ENCODE data around the gene MGLL.
"Not testable (repeated sequence)": the region's sequence is repeated elsewhere in the genome, so short reads cannot be mapped to it uniquely, and the experiment has no call there.

Gene MGLL

DNA sequence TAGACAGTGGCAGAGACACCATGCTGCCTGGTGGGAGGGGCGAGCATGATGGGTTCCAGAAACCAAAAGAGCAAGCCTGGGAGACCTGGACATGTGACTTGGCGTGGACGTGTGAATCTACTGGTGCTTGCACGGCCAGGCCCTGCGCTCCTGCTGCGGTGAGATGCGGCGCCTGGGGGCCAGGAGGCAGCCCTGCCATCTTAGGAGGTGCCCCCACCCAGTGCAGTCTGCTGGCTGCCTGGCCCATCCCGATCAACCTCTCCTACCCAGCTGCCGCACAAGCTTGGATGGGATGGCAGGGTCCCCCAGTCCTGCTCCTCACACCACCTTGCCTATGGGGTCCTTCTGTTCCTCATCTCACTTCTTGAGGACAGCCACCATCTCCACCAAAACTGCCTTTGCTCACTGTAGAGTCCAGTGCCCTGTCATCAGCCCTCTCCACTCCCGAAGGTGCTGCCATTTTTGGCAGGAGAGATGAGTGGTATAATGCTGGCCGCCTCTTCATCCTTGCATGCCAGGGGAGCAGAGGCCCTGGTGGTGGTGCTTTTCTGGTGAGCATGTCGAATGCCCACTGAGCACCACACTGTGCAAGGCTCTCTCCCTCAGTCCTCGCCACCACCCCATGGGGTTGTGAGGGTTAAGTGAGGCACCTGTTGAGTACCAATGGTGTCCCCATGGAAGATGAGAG is 152.6 kb downstream of the MGLL start:
- DNase-seq: no peak

DNA sequence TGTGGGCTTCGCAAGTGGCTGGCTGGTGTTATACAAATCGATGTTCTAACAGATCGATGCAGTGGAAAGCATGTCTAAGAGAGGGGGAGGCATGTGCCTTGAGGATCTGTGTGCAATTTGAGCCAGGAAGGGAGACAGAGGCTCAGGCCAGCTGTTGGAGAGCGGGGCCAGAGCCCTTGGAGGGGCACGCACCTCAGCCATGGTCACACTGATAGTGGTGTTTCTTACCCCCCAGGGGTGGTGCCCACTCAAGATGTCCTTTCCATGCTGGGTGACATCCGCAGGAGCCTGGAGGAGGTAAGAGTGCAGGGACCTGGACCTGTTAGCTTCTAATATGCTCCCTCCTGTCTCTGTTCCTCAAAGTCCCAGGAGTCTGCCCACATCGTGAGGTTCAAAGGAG is 153.4 kb downstream of the MGLL start:
- no peak for DNase-seq

DNA sequence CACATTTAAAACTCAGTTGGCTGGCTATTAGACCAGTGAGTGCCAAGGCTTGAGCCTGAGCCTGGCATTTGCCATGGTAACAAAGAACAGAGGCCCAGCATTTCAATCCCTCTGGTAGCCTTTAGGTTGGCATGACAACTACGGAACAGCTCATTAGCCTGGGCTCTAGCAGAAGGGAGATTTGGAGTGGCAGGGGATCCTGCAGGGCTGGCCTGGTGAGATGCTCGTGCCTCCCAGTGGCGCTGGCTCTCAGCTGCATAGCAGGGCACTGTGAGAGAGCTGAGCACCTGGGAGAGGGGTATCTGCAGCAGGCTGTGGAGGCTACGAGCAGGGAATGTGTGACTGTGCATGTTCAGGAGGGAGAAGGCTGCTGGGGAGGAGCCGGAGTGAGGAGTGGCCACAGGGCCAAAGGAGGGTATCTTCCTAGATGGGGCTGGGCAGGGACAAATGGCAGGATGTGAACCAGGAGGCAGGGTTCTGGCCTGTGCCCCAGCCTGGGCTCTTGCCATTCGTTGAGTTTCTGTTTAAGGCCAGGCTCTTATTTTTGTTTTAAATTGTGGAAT is 155.1 kb downstream of the MGLL start:
- DNase-seq: no peak

DNA sequence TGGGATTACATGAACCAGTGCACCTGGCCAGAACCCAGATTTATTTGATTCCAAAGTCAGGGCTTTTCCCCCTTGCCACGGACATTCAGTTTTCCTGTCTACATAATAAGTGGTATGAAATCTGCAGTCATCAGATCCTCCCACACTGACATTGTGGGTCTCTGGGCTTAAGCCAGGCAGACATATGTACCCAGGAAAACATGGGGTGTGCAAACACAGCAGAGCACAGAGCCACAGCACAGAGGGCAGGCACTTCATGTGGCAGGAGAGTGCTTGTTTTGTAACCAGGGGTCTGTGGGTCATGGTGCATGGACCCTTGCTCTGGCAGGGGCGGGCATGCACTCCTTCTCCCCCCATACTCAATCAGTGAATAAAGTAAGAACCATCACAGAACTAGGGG is 155.6 kb downstream of the MGLL start:
- no peak for DNase-seq

DNA sequence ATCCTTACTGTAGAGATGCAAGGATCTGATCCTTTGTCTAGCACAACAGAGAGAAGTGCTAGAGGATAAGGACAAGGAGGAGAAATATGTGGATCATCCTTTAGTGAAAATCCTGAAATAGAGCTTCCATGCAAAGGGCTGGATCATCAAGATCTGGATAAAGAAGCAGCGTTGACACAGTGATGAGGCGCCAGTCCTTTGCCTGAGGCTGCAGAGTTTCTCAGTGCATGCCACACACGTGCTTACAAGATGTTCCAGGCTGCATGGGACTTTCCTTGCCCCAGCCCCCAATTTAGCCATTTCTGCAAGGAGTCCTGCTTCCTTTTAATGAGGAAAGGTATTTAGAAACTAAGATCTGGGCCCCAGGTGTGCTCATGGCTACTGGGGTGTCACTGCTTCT is 156.7 kb downstream of the MGLL start:
- DNase-seq: no peak

DNA sequence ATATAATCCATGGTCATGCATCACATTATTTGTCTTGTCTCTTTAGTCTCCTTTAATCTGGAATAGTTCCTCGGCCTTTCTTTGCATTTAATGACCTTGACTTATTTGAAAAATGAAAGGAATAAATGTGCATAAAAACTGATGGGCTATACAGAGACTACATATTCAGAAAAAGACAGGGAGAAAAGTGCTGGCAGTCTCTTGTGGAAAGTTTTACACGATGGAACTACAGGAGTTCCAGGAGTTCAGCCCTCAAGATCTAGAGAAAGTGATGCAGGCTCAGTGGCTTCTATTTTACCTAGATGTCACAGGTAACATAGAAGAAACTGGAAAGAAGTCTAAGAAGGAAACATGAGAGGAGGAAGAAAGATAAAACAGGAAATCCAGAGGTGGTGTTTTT is 157.2 kb downstream of the MGLL start:
- DNase-seq: no peak

DNA sequence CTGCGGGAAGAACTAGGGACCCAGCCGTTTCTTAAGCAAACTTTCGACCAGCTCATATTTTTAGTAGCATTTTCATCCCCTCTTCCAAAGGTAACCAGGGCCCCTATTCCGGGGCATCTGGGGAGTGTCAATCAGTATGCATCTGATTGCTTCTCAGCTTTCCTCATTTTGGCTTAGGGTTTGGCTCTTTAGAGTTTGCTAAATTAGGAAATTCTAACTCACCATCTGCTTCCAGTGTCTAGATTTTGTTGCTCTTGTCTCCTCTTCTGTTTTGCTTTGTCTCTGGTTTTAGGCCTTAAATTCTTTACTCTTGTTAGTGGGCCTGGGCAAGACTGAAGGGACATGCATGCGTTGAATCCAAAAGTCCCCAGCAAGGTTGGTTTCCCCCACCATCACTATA is 159.2 kb downstream of the MGLL start:
- no peak for DNase-seq

DNA sequence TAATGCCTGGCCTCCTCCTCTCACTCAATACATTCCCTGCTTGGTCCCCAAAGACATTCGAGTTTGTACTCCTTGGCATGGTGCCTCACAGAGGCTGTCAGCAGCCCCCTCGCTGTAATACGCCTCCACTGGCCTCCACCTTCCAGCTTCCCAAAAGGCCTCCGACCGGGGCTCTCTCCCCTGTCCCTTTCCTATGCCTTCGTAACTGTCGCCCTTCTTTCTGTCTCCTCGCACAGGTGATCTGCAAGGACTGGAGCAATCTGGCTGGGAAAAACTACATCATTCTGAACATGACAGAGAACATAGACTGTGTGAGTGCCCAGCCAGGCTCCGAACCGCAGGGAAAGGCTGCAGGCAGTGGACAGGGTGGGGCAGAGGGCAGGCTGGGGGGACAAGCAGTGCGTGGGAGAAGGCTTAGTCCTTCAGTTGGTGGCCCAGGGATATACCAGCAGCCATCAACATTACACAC is 160.3 kb downstream of the MGLL start:
- no peak for DNase-seq

DNA sequence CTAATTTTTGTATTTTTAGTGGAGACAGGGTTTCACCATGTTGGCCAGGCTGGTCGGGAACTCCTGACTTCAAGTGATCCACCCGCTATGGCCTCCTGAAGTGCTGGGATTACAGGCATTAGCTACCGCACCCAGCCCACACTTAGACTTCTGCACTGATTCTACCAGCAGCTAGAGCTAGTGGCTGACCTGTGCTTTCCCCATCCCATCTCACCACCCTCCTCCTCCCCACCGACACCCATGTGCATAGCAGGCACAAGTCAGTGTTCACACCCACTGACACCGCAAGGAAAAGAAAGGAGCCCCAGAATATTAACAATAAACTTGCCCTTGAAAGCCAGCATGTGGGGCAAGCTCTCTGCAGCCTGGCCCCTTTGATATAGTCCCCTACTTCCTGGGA is 160.7 kb downstream of the MGLL start:
- no peak for DNase-seq

DNA sequence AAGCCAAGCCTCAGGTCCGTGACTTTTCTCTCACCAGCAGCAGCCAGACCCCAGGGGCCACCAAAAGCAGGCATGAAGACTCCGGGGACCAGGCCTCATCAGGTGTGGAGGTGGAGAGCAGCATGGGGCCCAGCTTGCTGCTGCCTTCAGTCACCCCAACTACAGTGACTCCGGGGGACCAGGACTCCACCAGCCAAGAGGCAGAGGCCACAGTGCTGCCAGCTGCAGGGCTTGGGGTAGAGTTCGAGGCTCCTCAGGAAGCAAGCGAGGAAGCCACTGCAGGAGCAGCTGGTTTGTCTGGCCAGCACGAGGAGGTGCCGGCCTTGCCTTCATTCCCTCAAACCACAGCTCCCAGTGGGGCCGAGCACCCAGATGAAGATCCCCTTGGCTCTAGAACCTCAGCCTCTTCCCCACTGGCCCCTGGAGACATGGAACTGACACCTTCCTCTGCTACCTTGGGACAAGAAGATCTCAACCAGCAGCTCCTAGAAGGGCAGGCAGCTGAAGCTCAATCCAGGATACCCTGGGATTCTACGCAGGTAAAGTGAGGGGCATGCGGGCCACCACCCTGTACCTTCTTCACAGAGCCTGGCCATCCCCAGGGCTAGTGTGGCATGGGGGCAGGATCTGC is 161.6 kb downstream of the MGLL start:
- no peak for DNase-seq

DNA sequence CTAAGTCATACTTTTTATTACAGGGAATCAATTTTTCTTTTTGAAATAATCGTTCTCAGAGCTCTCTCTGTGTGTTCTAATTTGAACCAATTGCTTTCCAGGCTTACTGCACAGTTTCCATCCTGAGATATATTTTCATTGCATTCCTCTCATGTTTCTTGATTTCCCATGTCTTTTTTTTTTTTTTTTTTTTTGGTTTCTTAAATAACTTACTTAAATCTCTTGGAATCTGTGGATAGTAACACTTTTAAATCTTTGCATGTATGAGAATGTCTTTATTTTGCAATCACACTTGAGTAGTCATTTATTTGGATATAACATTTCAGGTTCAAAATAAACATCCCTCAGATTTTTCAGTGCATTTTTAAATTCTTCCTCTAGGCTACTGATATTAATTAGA is 164.1 kb downstream of the MGLL start:
- no peak for DNase-seq

DNA sequence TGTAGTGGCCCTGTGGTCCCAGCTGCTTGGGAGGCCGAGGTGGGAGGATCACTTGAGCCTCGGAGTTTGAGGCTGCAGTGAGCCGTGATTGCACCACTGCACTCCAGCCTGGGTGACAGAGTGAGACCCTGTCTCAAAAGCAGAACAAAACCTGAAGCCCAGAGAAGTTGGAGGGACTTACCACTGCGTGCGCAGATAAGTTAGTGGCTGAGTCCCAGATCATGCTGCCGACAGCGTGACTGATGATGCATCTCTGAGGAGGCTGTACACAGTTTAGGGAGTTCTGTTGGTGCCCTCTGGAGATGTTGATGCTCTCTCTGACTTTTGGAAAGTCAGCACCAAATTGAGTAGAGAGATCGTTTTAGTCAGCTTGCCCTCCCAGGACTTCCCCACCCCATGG is 165.4 kb downstream of the MGLL start:
- no peak for DNase-seq

DNA sequence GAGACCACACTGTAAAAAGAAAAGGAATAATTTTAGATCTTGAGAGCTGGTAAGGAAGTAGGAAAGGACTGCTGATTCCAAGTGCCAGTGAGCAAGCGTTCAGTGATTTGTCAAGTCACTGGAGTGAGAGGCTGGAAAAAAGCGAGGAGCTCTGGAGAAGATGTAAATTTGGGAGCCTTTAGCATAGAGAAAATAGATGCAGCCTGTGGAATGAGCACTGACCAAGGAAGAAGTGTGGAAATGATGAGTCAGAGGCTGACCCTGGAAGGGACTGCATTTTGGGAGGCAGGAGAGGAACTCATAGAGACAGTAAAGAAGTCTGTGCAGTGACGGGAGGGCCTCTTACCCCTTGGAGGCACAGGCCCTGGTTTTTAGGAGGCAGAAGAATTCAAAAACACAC is 166.7 kb downstream of the MGLL start:
- DNase-seq: no peak

DNA sequence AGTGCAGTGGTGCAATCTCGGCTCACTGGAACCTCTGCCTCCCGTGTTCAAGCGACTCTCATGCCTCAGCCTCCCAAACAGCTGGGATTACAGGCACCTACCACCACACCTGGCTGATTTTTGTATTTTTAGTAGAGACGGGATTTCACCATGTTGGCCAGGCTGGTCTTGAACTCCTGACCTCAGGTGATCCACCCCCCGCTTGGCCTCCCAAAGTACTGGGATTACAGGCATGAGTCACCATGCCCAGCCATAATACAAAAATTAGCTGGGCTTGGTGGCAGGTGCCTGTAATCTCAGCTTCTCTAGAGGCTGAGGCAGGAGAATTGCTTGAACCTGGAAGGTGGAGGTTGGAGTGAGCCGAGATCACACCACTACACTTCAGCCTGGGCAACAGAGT is 167.3 kb downstream of the MGLL start:
- not testable (repeated sequence) for DNase-seq

DNA sequence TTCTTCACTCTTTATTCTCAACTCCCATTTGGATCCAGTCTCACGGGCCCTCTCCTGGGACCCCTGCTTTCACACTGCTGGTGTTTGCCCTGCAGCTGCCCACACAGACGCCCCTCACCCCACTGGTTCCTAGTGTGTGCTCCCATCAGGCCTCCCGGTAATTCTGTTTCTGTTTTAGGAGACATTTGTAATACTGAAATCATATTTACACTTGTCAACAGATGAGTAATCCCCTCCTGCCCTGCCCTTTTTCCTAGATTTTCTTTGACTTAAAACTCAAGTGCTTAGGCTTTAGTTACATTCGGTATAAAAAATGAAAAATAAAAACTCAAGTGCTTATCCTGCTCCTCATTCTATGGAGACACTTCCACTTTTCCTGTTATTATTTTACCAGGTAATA is 167.9 kb downstream of the MGLL start:
- no peak for DNase-seq

DNA sequence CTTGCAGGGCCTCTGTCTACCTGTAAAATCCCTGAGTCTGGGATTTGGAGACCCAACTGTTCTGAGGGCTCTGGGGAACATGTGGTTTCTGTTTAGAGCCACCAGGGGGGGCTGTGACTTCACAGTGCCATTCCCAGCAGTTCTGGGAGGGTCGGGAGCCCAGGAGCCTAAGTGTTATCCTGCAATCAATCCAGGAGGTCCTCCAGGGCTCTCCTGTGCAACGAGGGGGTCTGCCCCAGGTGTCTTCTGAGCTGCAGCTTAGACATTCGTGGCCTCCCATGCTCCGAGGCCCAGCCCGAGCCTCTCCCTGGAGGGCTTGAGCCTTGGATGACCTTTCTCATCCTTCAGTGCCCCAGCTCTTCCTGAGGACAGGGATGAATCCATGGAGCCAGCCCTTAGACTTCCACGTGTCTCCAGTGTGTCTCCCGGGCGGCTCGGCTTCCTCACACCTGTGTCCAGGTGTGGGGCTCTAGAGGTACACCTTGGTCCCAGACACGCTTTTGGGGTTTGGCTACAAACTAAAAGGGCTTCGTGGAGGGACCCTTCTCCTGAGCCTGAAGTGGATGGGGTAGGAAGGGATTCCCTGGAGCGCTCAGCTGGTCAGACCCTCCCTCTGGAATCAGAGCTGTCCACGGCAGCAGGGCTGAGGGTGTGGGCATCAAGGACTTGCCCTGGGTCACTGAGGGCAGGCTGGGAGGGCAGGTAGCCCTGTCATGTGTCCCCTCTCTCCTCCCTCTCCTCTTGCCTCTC is 169.9 kb downstream of the MGLL start:
- DNase-seq: peak in 1 of 2 experiments; percentile 51

DNA sequence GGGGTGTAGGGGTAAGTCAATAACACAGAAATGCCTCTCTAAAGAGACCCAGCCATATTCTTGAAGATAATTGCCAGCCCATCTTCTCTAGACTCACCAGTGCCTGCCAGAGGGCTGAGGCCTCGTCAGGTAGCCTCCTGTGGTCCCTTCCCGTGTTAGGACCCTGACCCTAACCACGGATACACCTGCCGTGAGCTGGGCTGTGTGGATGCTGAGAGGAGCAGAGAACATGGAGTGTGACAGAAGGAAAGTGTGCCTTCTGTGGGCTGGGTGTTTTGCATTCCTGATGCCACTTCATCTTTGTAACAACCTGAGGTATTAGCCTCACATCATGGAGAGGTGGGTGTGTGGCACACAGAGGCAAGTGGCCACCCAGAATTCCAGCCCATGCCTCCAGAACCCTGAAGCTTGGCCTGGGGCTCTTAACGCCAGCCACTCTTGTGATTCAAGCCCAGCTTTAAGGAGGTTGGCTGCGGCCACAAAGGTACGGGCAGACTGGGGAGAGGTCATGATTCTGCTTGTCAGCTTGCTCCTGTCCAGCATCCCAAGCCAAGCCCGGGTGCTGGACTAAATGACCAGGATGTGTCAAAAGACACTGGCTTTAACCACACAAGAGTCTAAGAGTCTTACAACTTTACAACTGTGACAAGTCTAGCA is 170.7 kb downstream of the MGLL start:
- no peak for DNase-seq

DNA sequence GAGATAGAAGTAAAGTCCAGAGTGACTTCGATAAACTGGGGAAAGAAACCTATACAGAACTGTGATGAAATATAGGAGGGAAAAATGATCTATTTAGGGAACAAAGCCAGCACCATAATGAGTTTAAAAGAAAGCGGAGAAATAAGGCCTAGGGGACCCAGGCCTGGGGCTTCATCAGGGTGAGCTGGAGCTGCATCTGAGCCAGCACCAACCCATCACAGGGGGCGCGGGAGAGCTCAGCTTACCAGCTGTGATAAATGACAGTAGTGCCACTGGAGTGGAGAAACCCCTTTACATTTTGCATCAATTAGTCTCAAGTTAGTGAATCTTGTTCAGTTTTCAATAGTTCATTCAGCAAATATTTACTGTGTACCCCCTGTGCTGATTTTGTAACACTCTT is 172.1 kb downstream of the MGLL start:
- DNase-seq: no peak

DNA sequence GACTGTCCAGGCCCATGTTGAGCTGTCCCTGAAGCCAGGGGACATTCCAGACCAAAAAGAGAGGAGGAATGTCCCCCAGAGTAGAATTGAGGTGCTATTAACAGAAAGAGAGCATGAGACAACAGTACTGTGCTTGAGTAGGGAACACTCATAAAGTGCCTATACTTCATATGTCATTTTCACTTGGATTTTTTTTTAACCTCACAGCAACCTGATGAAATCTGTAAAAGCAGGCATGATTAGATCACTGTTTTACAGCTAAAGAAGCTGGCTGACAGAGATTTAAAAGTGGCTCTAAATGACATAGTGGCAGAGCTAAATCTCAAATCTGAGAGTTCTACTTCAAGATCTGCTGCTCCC is 174.5 kb downstream of the MGLL start:
- DNase-seq: no peak

DNA sequence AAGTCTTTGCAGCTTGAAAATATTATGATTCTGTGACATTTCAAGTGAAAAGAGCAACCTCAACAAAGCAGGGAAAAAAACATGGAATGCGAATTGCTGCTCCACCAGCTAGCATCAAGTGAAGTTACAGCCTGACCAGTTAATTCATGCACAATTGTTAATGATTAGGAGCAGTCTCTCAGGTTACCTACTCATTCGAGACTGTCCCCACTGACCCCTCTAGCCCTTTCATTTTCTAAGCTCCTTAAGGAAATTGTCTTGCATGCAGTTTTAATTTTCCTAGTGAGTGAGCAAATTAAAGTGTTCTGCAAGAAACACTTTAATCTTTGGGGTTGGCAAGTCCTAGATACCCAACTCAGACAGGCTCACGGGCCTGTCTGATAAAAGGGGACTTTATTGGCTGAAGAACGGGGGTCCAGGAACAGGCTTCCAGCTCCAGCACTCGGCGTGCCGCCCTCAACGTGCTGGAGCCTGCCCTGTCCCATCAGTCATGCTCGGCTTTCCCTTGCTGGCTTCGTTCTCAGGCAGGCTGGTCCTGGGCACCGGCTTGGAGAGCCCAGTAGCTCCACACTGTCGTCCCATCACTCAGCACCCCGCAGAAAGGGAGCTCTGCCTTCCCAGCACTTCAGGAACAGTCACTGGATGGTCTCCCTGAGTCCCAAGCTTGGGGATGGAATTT is 175.0 kb downstream of the MGLL start:
- DNase-seq: no peak

DNA sequence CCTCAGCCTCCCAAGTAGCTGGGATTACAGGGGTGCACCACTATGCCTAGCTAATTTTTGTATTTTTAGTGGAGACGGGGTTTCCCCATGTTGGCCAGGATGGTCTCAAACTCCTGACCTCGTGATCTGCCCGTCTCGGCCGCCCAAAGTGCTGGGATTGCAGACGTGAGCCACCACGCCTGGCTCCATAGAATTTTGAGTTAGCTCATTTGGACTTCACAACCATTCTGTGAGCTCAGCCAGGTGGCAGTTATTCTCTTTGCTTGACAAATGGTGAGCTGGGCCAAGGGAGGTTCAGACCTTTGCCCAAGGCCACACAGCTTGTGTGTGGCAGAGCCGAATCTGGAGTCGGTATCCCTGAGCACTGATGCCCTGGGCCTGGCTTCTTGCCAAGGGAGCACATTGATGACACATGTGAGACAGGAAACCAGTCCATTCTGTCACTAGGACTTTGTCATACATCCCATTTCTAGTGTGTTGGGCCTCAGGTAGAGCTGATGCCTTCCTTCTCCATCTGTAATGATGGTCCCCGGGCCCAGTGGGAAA is 175.7 kb downstream of the MGLL start:
- no peak for DNase-seq

DNA sequence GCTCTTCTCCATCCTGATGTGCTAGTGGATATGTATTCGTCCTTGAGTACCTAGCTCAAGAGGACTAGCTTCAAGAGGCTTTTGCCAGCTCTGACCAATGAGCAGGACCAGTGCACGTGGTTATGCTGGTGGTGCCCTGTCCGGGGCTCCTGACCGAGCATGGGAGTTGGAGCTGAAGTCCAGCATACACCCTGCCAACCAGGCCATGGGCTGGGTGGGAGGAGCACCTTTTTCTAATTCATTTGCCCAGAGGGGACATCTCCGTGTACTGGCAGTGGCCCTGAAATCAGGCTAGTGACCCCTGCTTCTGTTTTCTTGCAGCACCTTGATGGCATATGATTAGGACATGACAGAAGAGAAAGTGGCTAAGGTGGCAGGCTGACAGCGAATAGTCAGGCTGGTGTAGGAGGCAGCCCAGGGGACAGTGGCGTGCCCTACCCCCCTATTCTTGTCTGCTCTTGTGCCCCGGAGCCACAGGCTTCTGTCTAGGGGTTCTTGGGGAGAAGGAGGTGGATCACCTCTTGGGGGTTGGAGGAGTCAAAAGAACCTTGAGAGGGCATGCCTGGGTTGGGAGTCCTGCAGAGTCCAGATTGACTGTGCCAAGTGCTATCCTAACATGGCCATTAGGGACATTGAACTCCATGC is 176.8 kb downstream of the MGLL start:
- no peak for DNase-seq
